GM19324 (cell line): ENCODE measurements around the gene RFESD.
A peak's percentile ranks its signal among the peaks of the same experiment; 100 is the strongest.
"Not testable (repeated sequence)": the region's sequence is repeated elsewhere in the genome, so short reads cannot be mapped to it uniquely, and the experiment has no call there.

ENCODE experiments used
- ATAC-seq: cut with Tn5 transposase; IDR thresholded peaks from one replicate; pipeline ENCODE4 v1.9.1; 2021; ENCODE audit warnings: mild to moderate bottlenecking, moderate library complexity; ENCODE audit not compliant: unreplicated experiment, low FRiP score

RFESD gene

GRCh38 chr5:95627971-95628810, 18.4 kb upstream of the RFESD start:
- ATAC-seq = no peak

GRCh38 chr5:95628933-95629332, 17.6 kb upstream of the RFESD start:
- ATAC-seq = no peak

GRCh38 chr5:95630394-95630917, 16.1 kb upstream of the RFESD start:
- ATAC-seq = no peak

GRCh38 chr5:95631255-95631958, 15.2 kb upstream of the RFESD start:
- ATAC-seq = no peak

- ATAC-seq = peak; percentile 70
These were observed 14.4 kb upstream of the RFESD start for GRCh38 chr5:95631991-95632675.

- not testable (repeated sequence) for ATAC-seq
These were observed 13.6 kb upstream of the RFESD start for GRCh38 chr5:95632942-95633341.

- no peak for ATAC-seq
These were observed 12.9 kb upstream of the RFESD start for GRCh38 chr5:95633671-95634070.

GRCh38 chr5:95634081-95634480, 12.5 kb upstream of the RFESD start:
- no peak for ATAC-seq

- ATAC-seq = no peak
These were observed 7.9 kb upstream of the RFESD start for GRCh38 chr5:95638632-95639031.

GRCh38 chr5:95641741-95642220, 4.8 kb upstream of the RFESD start:
- ATAC-seq = no peak

GRCh38 chr5:95643152-95643551, 3.4 kb upstream of the RFESD start:
- no peak for ATAC-seq

GRCh38 chr5:95644351-95645042, 2.1 kb upstream of the RFESD start:
- no peak for ATAC-seq

GRCh38 chr5:95646226-95646568, 380 bp upstream of the RFESD start:
- ATAC-seq = not testable (repeated sequence)

GRCh38 chr5:95647886-95648860, 1.6 kb downstream of the RFESD start:
- no peak for ATAC-seq

GRCh38 chr5:95649274-95649673, 2.7 kb downstream of the RFESD start:
- ATAC-seq = no peak

GRCh38 chr5:95649842-95650620, 3.5 kb downstream of the RFESD start:
- no peak for ATAC-seq

GRCh38 chr5:95652849-95653248, 6.3 kb downstream of the RFESD start:
- ATAC-seq = no peak

- no peak for ATAC-seq
These were observed 7.6 kb downstream of the RFESD start for GRCh38 chr5:95654196-95654595.

GRCh38 chr5:95655575-95655974, 9.0 kb downstream of the RFESD start:
- no peak for ATAC-seq
